Vagina (tissue), 2 donors: ENCODE results near the gene SUPT3H. TPM values are rescaled to one million over a fixed set of nuclear protein-coding genes. Genes with fewer than 3 reads are reported as not detected.

Experiments
- DNase-seq, 2 donors: peaks; one replicate each; pipeline ENCODE4 v3.0.0-alpha.2; 2017; ENCODE audit errors: extremely low spot score in 2 of 2
- H3K27ac ChIP-seq: fragments of 200-600 bp; sonication (generic); one replicate; pipeline ENCODE4 v1.5.1; 2019
- H3K27me3 ChIP-seq: fragments of 200-600 bp; sonication (generic); one replicate; pipeline ENCODE4 v1.5.1; 2019
- H3K36me3 ChIP-seq, 2 donors: fragments of 200-600 bp; sonication (generic); one replicate each; pipeline ENCODE4 v1.5.1; 2017 to 2019
- H3K4me1 ChIP-seq: fragments of 200-600 bp; sonication (generic); one replicate; pipeline ENCODE4 v1.5.1; 2019
- H3K4me3 ChIP-seq, 2 donors: fragments of 200-600 bp; sonication (generic); 1 replicate in 1 of 2; 2 replicates in 1 of 2; pipeline ENCODE4 v1.5.1; 2016 to 2019
- H3K9me3 ChIP-seq: fragments of 200-600 bp; sonication (generic); one replicate; pipeline ENCODE4 v1.5.1; 2019
- CTCF ChIP-seq, 3 experiments: fragments of 450-650 bp in 2 of 3; fragments of 200-600 bp in 1 of 3; sonication (generic) in 1 of 3; IDR thresholded peaks; one replicate each; pipeline ENCODE4 v1.5.1; 2017 to 2019; ENCODE audit warnings: antibody characterized with exemption in 3 of 3, mild to moderate bottlenecking in 2 of 3, moderate library complexity in 2 of 3
- POLR2A ChIP-seq, 2 donors: fragments of 450-650 bp; IDR thresholded peaks; one replicate each; pipeline ENCODE4 v1.6.1; 2017; ENCODE audit warnings: antibody characterized with exemption in 2 of 2, mild to moderate bottlenecking in 2 of 2, moderate library complexity in 2 of 2
- POLR2AphosphoS5 ChIP-seq, 2 donors: sonication (generic); formaldehyde crosslinking; IDR thresholded peaks; one replicate each; pipeline ENCODE4 v1.9.0; 2017; ENCODE audit warnings: antibody characterized with exemption in 2 of 2, mild to moderate bottlenecking in 2 of 2, low read depth in 1 of 2; ENCODE audit not compliant: insufficient read depth in 1 of 2
- intact Hi-C: fragments of 100-400 bp; cut with DNase I; formaldehyde crosslinking; loops from one replicate; pipeline ENCODE4 v1.15.1; 2023
- total RNA-seq: library from RNA; depleted of rRNA; stranded (reverse); fragments of >200 nt; gene quantifications from one replicate; pipeline ENCODE4 v1.2.3, GENCODE V29; 2016

Gene SUPT3H
- total RNA-seq, 1 donor from 2014 or later, result 4.2 TPM

- intact Hi-C loops, result no loop called here
- no peak overlapping the region for H3K27ac ChIP-seq
- H3K36me3 ChIP-seq, result no peaks in the 10 kb centered on the region
- no peak overlapping the region for H3K4me3 ChIP-seq
- H3K9me3 ChIP-seq, result no peaks in the 10 kb centered on the region
- H3K4me1 ChIP-seq, result peaks cover 11% of the 10 kb centered on the region
- DNase-seq, result no peak
- TF ChIP-seq POLR2A (IDR thresholded peaks at IDR 0.05) (no peak), CTCF (IDR thresholded peaks at IDR 0.05) (no peak), POLR2AphosphoS5 (IDR thresholded peaks at IDR 0.05; ENCODE audit: insufficient read depth in 1 of 2, low read depth in 1 of 2) (no peak)
- no peaks in the 10 kb centered on the region for H3K27me3 ChIP-seq
Observed at GRCh38 chr6:44800784-44801592, 576.7 kb downstream of the SUPT3H start.

- no peak for DNase-seq
- Histone ChIP-seq H3K36me3 (no peaks in the 10 kb centered on the region), H3K27ac (no peak overlapping the region), H3K9me3 (no peaks in the 10 kb centered on the region), H3K4me3 (no peak overlapping the region), H3K4me1 (peaks cover 11% of the 10 kb centered on the region), H3K27me3 (no peaks in the 10 kb centered on the region)
- TF ChIP-seq POLR2AphosphoS5 (IDR thresholded peaks at IDR 0.05; ENCODE audit: insufficient read depth in 1 of 2, low read depth in 1 of 2), result no peak
- no peak for TF ChIP-seq POLR2A (IDR thresholded peaks at IDR 0.05)
- TF ChIP-seq CTCF (IDR thresholded peaks at IDR 0.05), result no peak
- intact Hi-C loops, result no loop called here
Observed at GRCh38 chr6:44800171-44800783, 577.5 kb downstream of the SUPT3H start.

GRCh38 chr6:44797746-44798145, 580.0 kb downstream of the SUPT3H start:
- no peak for TF ChIP-seq POLR2AphosphoS5 (IDR thresholded peaks at IDR 0.05; ENCODE audit: insufficient read depth in 1 of 2, low read depth in 1 of 2)
- TF ChIP-seq POLR2A (IDR thresholded peaks at IDR 0.05), result no peak
- TF ChIP-seq CTCF (IDR thresholded peaks at IDR 0.05), result no peak
- Histone ChIP-seq H3K4me1 (peaks cover 11% of the 10 kb centered on the region), H3K9me3 (no peaks in the 10 kb centered on the region), H3K36me3 (no peaks in the 10 kb centered on the region), H3K27me3 (no peaks in the 10 kb centered on the region), H3K27ac (no peak overlapping the region), H3K4me3 (no peak overlapping the region)
- intact Hi-C loops, result no loop called here
- DNase-seq, result no peak

GRCh38 chr6:44795326-44795725, 582.4 kb downstream of the SUPT3H start:
- TF ChIP-seq POLR2A (IDR thresholded peaks at IDR 0.05), result no peak
- TF ChIP-seq POLR2AphosphoS5 (IDR thresholded peaks at IDR 0.05; ENCODE audit: insufficient read depth in 1 of 2, low read depth in 1 of 2), result no peak
- no peak for TF ChIP-seq CTCF (IDR thresholded peaks at IDR 0.05)
- intact Hi-C loops, result no loop called here
- no peaks in the 10 kb centered on the region for H3K9me3 ChIP-seq
- no peak for DNase-seq
- no peaks in the 10 kb centered on the region for H3K27me3 ChIP-seq
- H3K4me3 ChIP-seq, result no peak overlapping the region
- no peak overlapping the region for H3K27ac ChIP-seq
- H3K36me3 ChIP-seq, result no peaks in the 10 kb centered on the region
- peaks cover 3% of the 10 kb centered on the region for H3K4me1 ChIP-seq

GRCh38 chr6:44789806-44790205, 587.9 kb downstream of the SUPT3H start:
- H3K4me3 ChIP-seq, result no peak overlapping the region
- H3K27me3 ChIP-seq, result no peaks in the 10 kb centered on the region
- no peaks in the 10 kb centered on the region for H3K9me3 ChIP-seq
- intact Hi-C loops, result no loop called here
- no peak overlapping the region for H3K27ac ChIP-seq
- peaks cover 6% of the 10 kb centered on the region for H3K4me1 ChIP-seq
- DNase-seq, result no peak
- no peak for TF ChIP-seq CTCF (IDR thresholded peaks at IDR 0.05)
- no peak for TF ChIP-seq POLR2A (IDR thresholded peaks at IDR 0.05)
- TF ChIP-seq POLR2AphosphoS5 (IDR thresholded peaks at IDR 0.05; ENCODE audit: insufficient read depth in 1 of 2, low read depth in 1 of 2), result no peak
- H3K36me3 ChIP-seq, result no peaks in the 10 kb centered on the region
